Left kidney (tissue), 2 donors: ENCODE data around the gene C6orf62. TPM values are rescaled to one million over a fixed set of nuclear protein-coding genes. Genes with fewer than 3 reads are reported as not detected.
"Not testable (repeated sequence)": the region's sequence is repeated elsewhere in the genome, so short reads cannot be mapped to it uniquely, and the experiment has no call there.

ENCODE experiments used
- DNase-seq: peaks from one replicate; pipeline ENCODE4 v3.0.0-alpha.2; 2013
- polyA plus RNA-seq: library from polyadenylated mRNA; unstranded; fragments of 120-200 nt; gene quantifications from one replicate; pipeline ENCODE4 v1.2.1, GENCODE V29; 2013; ENCODE audit not compliant: insufficient read length

Gene C6orf62
- polyA plus RNA-seq, 1 donor, result 146 TPM

GRCh38 chr6:24668066-24668996 lies 50.6 kb downstream of the C6orf62 start:
- not testable (repeated sequence) for DNase-seq

- DNase-seq, result peak; percentile 35
These were observed 51.6 kb downstream of the C6orf62 start for GRCh38 chr6:24667378-24667803.

- DNase-seq, result peak; percentile 98
These were observed 52.1 kb downstream of the C6orf62 start, which contains the start of the genes ACOT13 and TDP2 for GRCh38 chr6:24666641-24667377. ACOT13 (plus strand) TSS chr6:24667077; CDS start chr6:24667264, 187 bp downstream. TDP2 (minus strand) TSS chr6:24666899; CDS start chr6:24666862, 37 bp downstream.

GRCh38 chr6:24666097-24666640 lies 52.8 kb downstream of the C6orf62 start:
- DNase-seq, result no peak

- DNase-seq, result no peak
These were observed 54.6 kb downstream of the C6orf62 start for GRCh38 chr6:24664046-24664987.

GRCh38 chr6:24663189-24663588 lies 55.8 kb downstream of the C6orf62 start:
- no peak for DNase-seq

- DNase-seq, result no peak
These were observed 56.7 kb downstream of the C6orf62 start for GRCh38 chr6:24662236-24662635.

- DNase-seq, result not testable (repeated sequence)
These were observed 57.2 kb downstream of the C6orf62 start for GRCh38 chr6:24661759-24662158.

- DNase-seq, result no peak
These were observed 58.8 kb downstream of the C6orf62 start for GRCh38 chr6:24660105-24660504.

GRCh38 chr6:24659561-24659960 lies 59.4 kb downstream of the C6orf62 start:
- DNase-seq, result no peak

GRCh38 chr6:24658573-24659560 lies 60.1 kb downstream of the C6orf62 start:
- no peak for DNase-seq

- DNase-seq, result no peak
These were observed 63.7 kb downstream of the C6orf62 start for GRCh38 chr6:24655215-24655614.

Other genes with a start within 250 kb of the C6orf62 start
- 5.3 TPM for gene GPLD1, start 229.6 kb downstream of the C6orf62 start, polyA plus RNA-seq
- gene ALDH5A1, start 224.2 kb downstream of the C6orf62 start, polyA plus RNA-seq, result 31.9 TPM
- gene KIAA0319, start 73.0 kb downstream of the C6orf62 start, polyA plus RNA-seq, result 0.48 TPM
- gene TDP2, start 52.3 kb downstream of the C6orf62 start, polyA plus RNA-seq, result 68.8 TPM
- gene ACOT13, start 52.1 kb downstream of the C6orf62 start, polyA plus RNA-seq, result 36.7 TPM
- 68.1 TPM for gene GMNN, start 55.8 kb upstream of the C6orf62 start, polyA plus RNA-seq
- not detected for gene ARMH2, start 79.8 kb upstream of the C6orf62 start, polyA plus RNA-seq
- 8.8 TPM for gene RIPOR2, start 216.8 kb upstream of the C6orf62 start, polyA plus RNA-seq